GM12801 (cell line): ENCODE measurements around the gene PPM1K.

Experiments used
- CTCF ChIP-seq: IDR thresholded peaks from one replicate; pipeline ENCODE4 v1.5.1; 2011; ENCODE audit warnings: control low read depth; ENCODE audit not compliant: insufficient read length; ENCODE audit errors: extremely low read depth

Gene PPM1K

GRCh38 chr4:88284439-88285234 lies at the start of gene PPM1K:
Gene PPM1K, minus strand, starts transcription at chr4:88284561. Its CDS starts 5,978 bp downstream, at chr4:88278583.
- no peak for TF ChIP-seq CTCF

GRCh38 chr4:88333741-88334405 lies 49.5 kb upstream of the PPM1K start:
- no peak for TF ChIP-seq CTCF

- TF ChIP-seq CTCF = no peak
These were observed 43.3 kb upstream of the PPM1K start for GRCh38 chr4:88327665-88328064.

- no peak for TF ChIP-seq CTCF
These were observed 36.5 kb upstream of the PPM1K start for GRCh38 chr4:88320780-88321373.

- no peak for TF ChIP-seq CTCF
These were observed 35.9 kb upstream of the PPM1K start for GRCh38 chr4:88320224-88320779.

- no peak for TF ChIP-seq CTCF
These were observed 34.5 kb upstream of the PPM1K start for GRCh38 chr4:88318751-88319350.
